Brain microvascular endothelial cell (primary cell): ENCODE data around the gene CAMK4.

ENCODE experiments used
- DNase-seq: peaks from one replicate; pipeline ENCODE4 v3.0.0-alpha.2; 2020
- H3K27ac ChIP-seq: fragments of 250-450 bp; sonication (Bioruptor Pico); 2 replicates; pipeline ENCODE4 v1.5.1; 2020; ENCODE audit warnings: mild to moderate bottlenecking, moderate library complexity
- H3K27me3 ChIP-seq: fragments of 250-450 bp; sonication (Bioruptor Pico); replicated peaks from 2 replicates; pipeline ENCODE4 v1.5.1; 2020; ENCODE audit warnings: mild to moderate bottlenecking
- H3K36me3 ChIP-seq: fragments of 250-450 bp; sonication (Bioruptor Pico); replicated peaks from 2 replicates; pipeline ENCODE4 v1.5.1; 2020; ENCODE audit warnings: mild to moderate bottlenecking
- H3K4me3 ChIP-seq: 2 replicates; pipeline ENCODE4 v1.5.1; 2011; ENCODE audit warnings: low read depth, mild to moderate bottlenecking, control low read depth, low read length, moderate library complexity
- CTCF ChIP-seq: IDR thresholded peaks from 2 replicates; pipeline ENCODE4 v1.5.1; 2011; ENCODE audit warnings: low read depth, mild to moderate bottlenecking, moderate library complexity, low read length, control low read depth, inconsistent platforms; ENCODE audit errors: missing control alignments
- in situ Hi-C: cut with HindIII; loops from 2 replicates; pipeline ENCODE4 v1.10.0; 2017; ENCODE audit warnings: low sequenced_read_pairs, low pct_ligation_motif_present

Gene CAMK4

DNA sequence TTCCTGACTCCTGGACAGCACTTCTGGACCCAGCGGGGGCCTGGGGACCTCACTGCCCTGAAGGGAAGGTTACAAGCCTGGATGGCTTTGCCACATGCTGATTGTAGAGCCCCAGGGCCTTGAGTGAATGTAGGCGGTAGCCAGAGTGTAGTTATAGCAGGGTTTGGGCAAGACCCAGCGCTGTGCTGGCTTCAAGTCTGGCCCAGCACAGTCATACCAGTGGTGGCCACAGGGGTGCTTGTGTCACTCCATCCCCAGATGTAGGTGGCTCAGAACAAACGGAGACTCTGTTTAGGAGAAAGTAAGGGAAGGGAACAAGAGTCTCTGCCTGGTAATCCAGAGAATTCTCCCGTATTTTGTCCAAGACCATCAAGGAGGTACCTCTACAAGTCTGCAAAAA is 203.6 kb downstream of the CAMK4 start:
- Histone ChIP-seq H3K36me3 (no peaks in the 10 kb centered on the region), H3K27ac (no peak overlapping the region), H3K4me3 (no peak overlapping the region), H3K27me3 (no peaks in the 10 kb centered on the region)
- in situ Hi-C loops: no loop called here
- no peak for DNase-seq
- no peak for TF ChIP-seq CTCF

DNA sequence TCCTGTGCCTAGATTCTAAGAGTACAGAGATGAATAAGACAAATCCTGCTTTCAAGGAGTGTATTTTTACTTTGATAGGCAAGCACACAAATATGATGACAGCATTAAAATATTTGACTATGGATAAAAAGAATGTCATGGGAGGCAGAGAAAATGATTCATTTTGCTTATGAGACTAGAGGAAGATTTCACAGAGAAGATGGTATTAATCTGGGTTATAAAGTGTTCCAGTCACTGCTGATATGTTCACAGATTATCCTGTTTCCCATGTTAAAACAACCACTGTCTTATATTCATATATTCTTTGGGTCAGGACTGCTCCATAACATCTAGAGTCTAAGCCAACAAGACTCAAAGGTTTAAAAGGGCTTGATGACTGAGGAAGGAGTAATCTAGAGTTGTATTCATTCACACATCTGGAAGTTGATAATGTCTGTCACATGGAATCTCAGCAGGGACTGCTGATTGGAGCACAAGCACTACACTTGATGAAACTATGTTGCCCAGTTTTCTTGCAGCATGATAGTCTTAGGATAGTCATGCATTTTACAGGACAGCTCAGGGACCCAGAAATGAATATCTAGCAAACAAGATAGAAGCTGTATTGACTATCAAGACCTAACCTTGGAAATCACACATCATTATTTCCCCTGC is 208.8 kb downstream of the CAMK4 start:
- in situ Hi-C loops: no loop called here
- no peak for TF ChIP-seq CTCF
- H3K36me3 ChIP-seq: no peaks in the 10 kb centered on the region
- no peak overlapping the region for H3K4me3 ChIP-seq
- H3K27me3 ChIP-seq: no peaks in the 10 kb centered on the region
- peak overlapping the region; percentile 15 for H3K27ac ChIP-seq
- peak; percentile 43 for DNase-seq

GRCh38 chr5:111434800-111435199 is 210.6 kb downstream of the CAMK4 start:
- no peaks in the 10 kb centered on the region for H3K36me3 ChIP-seq
- H3K27ac ChIP-seq: no peak overlapping the region
- H3K27me3 ChIP-seq: no peaks in the 10 kb centered on the region
- no peak overlapping the region for H3K4me3 ChIP-seq
- no peak for TF ChIP-seq CTCF
- no peak for DNase-seq
- in situ Hi-C loops: no loop called here

GRCh38 chr5:111439473-111440075 is 215.4 kb downstream of the CAMK4 start:
- in situ Hi-C loops: no loop called here
- Histone ChIP-seq H3K36me3 (no peaks in the 10 kb centered on the region), H3K27me3 (no peaks in the 10 kb centered on the region), H3K27ac (no peak overlapping the region), H3K4me3 (no peak overlapping the region)
- no peak for DNase-seq
- TF ChIP-seq CTCF: no peak

- H3K4me3 ChIP-seq: no peak overlapping the region
- DNase-seq: no peak
- TF ChIP-seq CTCF: no peak
- no peaks in the 10 kb centered on the region for H3K27me3 ChIP-seq
- H3K27ac ChIP-seq: no peak overlapping the region
- H3K36me3 ChIP-seq: no peaks in the 10 kb centered on the region
- in situ Hi-C loops: no loop called here
Measured at GRCh38 chr5:111447099-111447498, 222.9 kb downstream of the CAMK4 start.

DNA sequence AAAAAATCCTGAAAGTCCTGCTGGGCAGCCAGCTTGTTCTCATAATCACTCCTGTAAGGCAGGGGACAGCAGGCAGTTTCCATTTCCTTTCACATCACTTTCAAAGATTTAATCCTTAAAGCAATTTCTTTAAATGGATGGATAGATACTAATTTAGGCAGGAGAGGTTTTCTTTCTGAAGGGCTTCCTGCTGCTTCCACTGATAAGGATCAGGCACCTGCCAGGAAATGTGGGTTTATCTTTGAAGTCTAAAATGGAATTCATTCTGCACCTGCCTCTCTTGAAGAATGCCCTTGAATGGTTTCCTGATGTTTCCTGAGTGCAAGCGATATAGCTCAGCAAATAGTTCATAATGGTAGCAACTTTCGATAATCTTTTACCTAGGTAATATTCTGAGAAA is 223.6 kb downstream of the CAMK4 start:
- H3K27ac ChIP-seq: no peak overlapping the region
- no peak for TF ChIP-seq CTCF
- in situ Hi-C loops: no loop called here
- no peaks in the 10 kb centered on the region for H3K27me3 ChIP-seq
- DNase-seq: no peak
- no peak overlapping the region for H3K4me3 ChIP-seq
- no peaks in the 10 kb centered on the region for H3K36me3 ChIP-seq
